Stimulated activated CD4-positive, alpha-beta T cell treated with anti-CD3 and anti-CD28 coated beads, Interleukin-4, amount 100 ng/mL, for 48 hours (primary cell): Measurements from ENCODE around the gene FOXD4L1.
"Not testable (repeated sequence)": the region's sequence is repeated elsewhere in the genome, so short reads cannot be mapped to it uniquely, and the experiment has no call there.

Source experiments
- DNase-seq, 2 donors: peaks; one replicate each; pipeline ENCODE4 v3.0.0-alpha.2; 2020; ENCODE audit warnings: low read depth in 2 of 2

Gene FOXD4L1

DNA sequence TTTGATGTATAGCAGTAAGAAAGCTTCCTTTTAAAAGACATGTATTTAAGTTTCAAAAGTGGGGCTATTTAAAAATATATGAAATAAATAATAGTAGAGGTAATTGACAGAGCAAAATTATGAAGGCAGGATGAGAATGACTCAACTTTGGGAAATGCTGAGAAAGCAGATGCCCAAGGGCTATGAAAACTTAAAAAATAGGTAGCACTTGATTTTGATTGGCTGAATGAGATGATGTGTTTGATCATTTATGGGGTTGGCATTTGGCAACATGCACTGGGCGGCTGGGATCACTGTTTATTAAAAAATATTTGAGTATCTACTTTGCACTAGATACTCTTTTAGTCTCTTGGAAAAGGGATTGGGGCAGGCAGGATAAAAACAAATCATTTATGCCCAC lies 26.5 kb downstream of the FOXD4L1 start:
- not testable (repeated sequence) for DNase-seq

DNA sequence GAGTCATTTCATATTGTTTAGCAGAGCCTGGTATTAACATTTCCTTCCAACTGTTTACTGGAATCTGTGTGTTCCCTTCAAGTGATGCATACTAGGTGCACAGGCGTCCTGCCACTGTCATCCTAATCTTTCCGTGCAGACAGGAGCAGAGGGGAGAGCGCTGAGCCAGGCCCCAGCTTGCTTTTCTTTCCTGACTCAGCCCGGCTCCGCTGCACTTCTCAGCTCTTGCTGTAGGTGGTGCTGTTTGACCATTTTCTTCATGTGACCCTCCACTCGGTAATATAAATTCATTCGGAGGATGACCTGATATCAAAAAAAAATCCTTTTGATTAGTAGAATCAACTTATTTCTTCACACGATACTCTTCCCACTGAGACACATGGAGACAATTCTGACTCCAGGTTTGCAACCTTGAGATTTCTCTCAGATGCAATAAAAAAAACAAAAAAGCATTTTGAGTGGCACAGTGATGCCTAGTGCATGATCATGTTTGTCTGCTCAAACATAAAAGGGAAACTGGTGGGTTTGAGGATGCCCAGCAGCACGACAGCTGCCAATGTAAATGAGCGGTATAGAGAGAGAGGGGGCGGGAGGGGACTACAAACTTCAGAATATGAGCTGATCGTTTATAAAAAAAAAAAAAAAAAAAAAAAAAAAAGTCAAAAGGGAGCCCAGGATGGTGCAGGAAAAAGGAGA lies 29.0 kb downstream of the FOXD4L1 start:
- not testable (repeated sequence) for DNase-seq

GRCh38 chr2:113528126-113528525 lies 29.7 kb downstream of the FOXD4L1 start:
- not testable (repeated sequence) for DNase-seq

DNA sequence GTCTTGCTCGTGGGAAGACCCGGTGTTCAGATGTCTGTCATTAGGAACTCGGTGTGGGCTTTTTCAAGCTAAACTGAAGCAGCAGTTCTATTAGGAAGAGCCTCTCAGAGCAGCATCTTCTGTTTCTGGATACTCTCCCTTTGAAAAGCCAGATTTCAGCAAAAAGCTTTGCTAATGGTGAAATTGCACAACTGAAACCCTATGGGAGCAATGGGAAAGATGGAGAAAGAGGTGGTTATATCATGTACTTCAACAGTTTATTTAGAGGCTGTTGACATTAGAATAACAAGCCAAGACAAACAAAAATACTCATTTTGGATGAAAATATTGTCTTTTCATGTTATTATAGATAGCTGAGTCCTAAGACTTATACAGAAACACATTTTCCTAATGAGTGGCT lies 30.4 kb downstream of the FOXD4L1 start:
- DNase-seq, result not testable (repeated sequence)

GRCh38 chr2:113532991-113533390 lies 34.5 kb downstream of the FOXD4L1 start:
- not testable (repeated sequence) for DNase-seq

- DNase-seq, result not testable (repeated sequence)
Measured at GRCh38 chr2:113536573-113536972, 38.1 kb downstream of the FOXD4L1 start.

DNA sequence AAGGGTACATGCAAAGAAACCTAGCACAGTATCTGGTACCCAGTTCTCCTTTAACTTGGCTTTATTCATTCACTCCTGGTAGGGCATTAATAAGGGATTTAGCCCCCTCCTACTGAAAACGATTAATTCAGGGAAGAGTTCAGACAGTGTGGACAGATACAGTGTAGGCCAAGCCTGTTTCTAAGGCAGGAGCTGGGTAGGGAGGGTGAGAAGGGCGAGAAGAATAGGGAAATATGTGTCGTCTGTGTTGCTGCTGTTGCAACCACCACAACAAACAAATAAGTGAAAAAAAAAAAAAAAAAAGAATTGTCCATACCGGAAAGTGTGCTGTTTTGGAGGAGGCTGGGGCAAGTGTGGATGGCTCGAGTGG lies 42.4 kb downstream of the FOXD4L1 start:
- DNase-seq, result not testable (repeated sequence)

DNA sequence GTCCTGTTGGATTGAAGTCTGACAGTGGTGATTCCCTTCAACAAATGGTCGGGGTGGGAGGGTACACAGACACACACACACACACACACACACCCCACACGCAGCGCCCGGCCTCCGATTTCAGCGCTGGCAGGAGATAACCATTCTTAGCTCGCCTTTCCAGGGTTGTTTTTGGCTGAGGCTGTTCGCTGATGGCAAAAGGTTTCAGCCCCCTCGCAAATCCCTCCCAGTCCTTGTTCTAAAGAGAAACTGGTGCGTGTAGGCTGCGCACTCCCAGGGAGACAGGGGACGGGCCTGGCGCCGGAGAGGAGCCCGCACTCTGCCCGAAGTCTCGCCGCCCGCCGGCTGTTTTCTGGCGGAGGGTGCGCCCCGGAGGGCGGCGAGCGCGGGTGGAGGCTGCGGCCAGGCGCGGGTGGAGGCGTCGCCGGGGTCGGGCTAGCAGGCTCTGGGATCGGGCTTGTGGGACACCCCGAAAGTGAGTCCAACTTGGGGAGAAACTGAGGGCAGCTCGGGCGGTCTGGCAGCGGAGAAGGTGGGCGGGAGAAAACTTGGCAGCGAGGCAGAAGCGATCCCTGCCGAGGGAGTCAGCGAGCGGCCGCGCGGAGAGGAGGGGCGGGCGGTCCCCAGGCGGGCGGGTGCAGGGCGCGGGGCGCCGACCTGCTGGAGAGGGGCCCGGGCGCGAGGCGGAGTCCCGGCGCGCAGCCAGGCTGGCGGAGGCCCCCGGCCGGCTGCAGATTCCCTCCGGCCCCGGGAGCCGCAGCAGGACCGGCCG lies 42.9 kb downstream of the FOXD4L1 start:
- not testable (repeated sequence) for DNase-seq

DNA sequence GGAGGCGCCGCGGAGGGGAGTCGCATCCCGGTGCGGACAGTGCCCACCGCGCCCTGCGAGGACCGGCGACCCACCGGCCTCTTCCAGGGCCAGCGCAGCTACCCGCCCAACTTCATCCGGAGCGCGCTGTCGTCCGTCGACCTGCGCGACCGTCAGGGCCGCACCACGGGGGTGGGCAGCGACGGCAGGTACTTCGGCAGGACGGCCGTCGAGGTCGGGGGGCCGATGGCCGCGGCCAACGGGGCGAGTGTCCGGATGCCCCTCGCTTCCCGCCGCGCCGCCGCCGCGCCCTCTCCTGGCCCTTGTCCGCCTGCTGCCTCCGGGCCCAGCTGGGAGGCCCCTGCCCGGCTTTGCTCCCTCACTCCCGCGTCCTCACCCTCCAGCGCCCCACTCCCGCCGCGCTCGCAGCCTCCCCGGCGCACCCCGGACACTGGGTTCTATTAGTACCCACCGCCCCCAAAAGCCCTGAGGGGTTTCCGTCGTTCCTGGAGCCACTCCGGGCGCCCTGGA lies 43.6 kb downstream of the FOXD4L1 start:
- not testable (repeated sequence) for DNase-seq

DNA sequence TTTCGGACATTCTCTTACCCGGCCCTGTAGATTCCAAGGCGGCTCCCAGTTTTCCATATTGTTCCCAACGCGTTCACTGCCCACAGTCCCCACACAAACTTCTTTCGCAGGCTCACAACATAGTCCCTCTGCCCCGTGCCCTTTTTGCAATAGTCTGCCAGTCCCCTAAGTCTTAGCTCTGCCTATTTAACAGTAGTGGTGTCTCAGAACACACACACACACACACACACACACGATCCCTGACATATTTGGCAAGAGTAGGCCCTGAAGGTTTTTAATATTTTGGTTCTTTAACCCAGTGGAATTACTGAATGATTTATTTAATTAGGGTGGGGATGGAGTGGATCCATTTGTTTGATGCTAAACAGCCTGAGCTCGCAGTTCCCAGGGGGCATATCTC lies 44.1 kb downstream of the FOXD4L1 start:
- DNase-seq, result not testable (repeated sequence)
